Cardiac muscle cell (in vitro differentiated cells and primary cell): ENCODE results near the gene EVA1B. TPM values are rescaled to one million over a fixed set of nuclear protein-coding genes. Genes with fewer than 3 reads are reported as not detected.

Experiments used
- DNase-seq, 2 donors: peaks; one replicate each; pipeline versions ENCODE4 v3.0.0 to v3.0.0-alpha.2; 2010 to 2017; ENCODE audit warnings: low read depth in 1 of 2, low spot score in 1 of 2
- H3K27ac ChIP-seq: fragments of 200-600 bp; sonication (generic); 2 replicates; pipeline ENCODE4 v1.5.1; 2016
- H3K27me3 ChIP-seq: fragments of 200-600 bp; sonication (generic); 2 replicates; pipeline ENCODE4 v1.6.0; 2016; ENCODE audit warnings: control low read depth
- H3K36me3 ChIP-seq: fragments of 200-600 bp; sonication (generic); 2 replicates; pipeline ENCODE4 v1.5.1; 2016; ENCODE audit warnings: control low read depth
- H3K4me1 ChIP-seq: fragments of 200-600 bp; sonication (generic); 2 replicates; pipeline ENCODE4 v1.8.1; 2017; ENCODE audit warnings: low read depth, mild to moderate bottlenecking, mixed run types
- H3K4me3 ChIP-seq: fragments of 200-600 bp; sonication (generic); 2 replicates; pipeline ENCODE4 v1.5.1; 2016; ENCODE audit warnings: mild to moderate bottlenecking
- H3K9me3 ChIP-seq: fragments of 200-600 bp; sonication (generic); 2 replicates; pipeline ENCODE4 v1.5.1; 2017; ENCODE audit warnings: low read depth, mild to moderate bottlenecking, control low read depth
- CTCF ChIP-seq: IDR thresholded peaks from 2 replicates; pipeline ENCODE4 v1.5.1; 2012; ENCODE audit warnings: low read depth, mild to moderate bottlenecking, low read length
- polyA plus RNA-seq: library from polyadenylated mRNA; unstranded; fragments of >200 nt; fragmentation: Nextera tagmentation; extraction: Ambion mirVana; gene quantifications from 2 replicates; pipeline ENCODE4 v1.2.1, GENCODE V29; 2016
- total RNA-seq: library from RNA; depleted of rRNA; stranded (reverse); fragments of >200 nt; gene quantifications from 2 replicates; pipeline ENCODE4 v1.2.3, GENCODE V29; 2016

EVA1B gene
- total and polyA plus RNA-seq, 2 experiments from 2014 or later, result 24.5 to 40.4 TPM

GRCh38 chr1:36327421-36328087 lies 4.1 kb upstream of the EVA1B start:
- Histone ChIP-seq H3K27me3 (no peaks in the 10 kb centered on the region), H3K4me3 (no peak overlapping the region), H3K9me3 (no peaks in the 10 kb centered on the region), H3K27ac (no peak overlapping the region), H3K4me1 (peaks cover 24% of the 10 kb centered on the region), H3K36me3 (no peaks in the 10 kb centered on the region)
- no peak for TF ChIP-seq CTCF
- DNase-seq, result peak in 1 of 2 donors; percentile 17

- H3K36me3 ChIP-seq, result no peaks in the 10 kb centered on the region
- no peak for DNase-seq
- H3K4me1 ChIP-seq, result peaks cover 34% of the 10 kb centered on the region
- no peak overlapping the region for H3K4me3 ChIP-seq
- H3K27ac ChIP-seq, result no peak overlapping the region
- H3K27me3 ChIP-seq, result no peaks in the 10 kb centered on the region
- no peak for TF ChIP-seq CTCF
- no peaks in the 10 kb centered on the region for H3K9me3 ChIP-seq
Observed at GRCh38 chr1:36326499-36326898, 3.1 kb upstream of the EVA1B start.

GRCh38 chr1:36324353-36324703 lies 883 bp upstream of the EVA1B start:
- DNase-seq, result peak in 1 of 2 donors; percentile 32
- Histone ChIP-seq H3K9me3 (no peaks in the 10 kb centered on the region), H3K4me3 (no peak overlapping the region), H3K27ac (peak overlapping the region; percentile 2), H3K4me1 (peaks cover 38% of the 10 kb centered on the region), H3K36me3 (no peaks in the 10 kb centered on the region), H3K27me3 (no peaks in the 10 kb centered on the region)
- no peak for TF ChIP-seq CTCF

GRCh38 chr1:36322786-36323635 lies 434 bp downstream of the EVA1B start:
- no peaks in the 10 kb centered on the region for H3K27me3 ChIP-seq
- no peak overlapping the region for H3K27ac ChIP-seq
- TF ChIP-seq CTCF, result no peak
- no peaks in the 10 kb centered on the region for H3K9me3 ChIP-seq
- H3K4me3 ChIP-seq, result peak overlapping the region; percentile 37
- peaks cover 31% of the 10 kb centered on the region for H3K4me1 ChIP-seq
- no peaks in the 10 kb centered on the region for H3K36me3 ChIP-seq
- DNase-seq, result peak in 1 of 2 donors; percentile 77

- Histone ChIP-seq H3K4me1 (peaks cover 31% of the 10 kb centered on the region), H3K27me3 (no peaks in the 10 kb centered on the region), H3K4me3 (peak overlapping the region; percentile 37), H3K36me3 (no peaks in the 10 kb centered on the region), H3K27ac (peak overlapping the region; percentile 83), H3K9me3 (no peaks in the 10 kb centered on the region)
- DNase-seq, result peak in 1 of 2 donors; percentile 41
- no peak for TF ChIP-seq CTCF
Observed at GRCh38 chr1:36322041-36322785, 1.2 kb downstream of the EVA1B start.
